Measurements from ENCODE around the gene FKBP5. TPM values are rescaled to one million over a fixed set of nuclear protein-coding genes. Genes with fewer than 3 reads are reported as not detected.

FKBP5 gene
- polyA plus RNA-seq, 1 donor from 2014 or later, result 1.2 TPM

DNA sequence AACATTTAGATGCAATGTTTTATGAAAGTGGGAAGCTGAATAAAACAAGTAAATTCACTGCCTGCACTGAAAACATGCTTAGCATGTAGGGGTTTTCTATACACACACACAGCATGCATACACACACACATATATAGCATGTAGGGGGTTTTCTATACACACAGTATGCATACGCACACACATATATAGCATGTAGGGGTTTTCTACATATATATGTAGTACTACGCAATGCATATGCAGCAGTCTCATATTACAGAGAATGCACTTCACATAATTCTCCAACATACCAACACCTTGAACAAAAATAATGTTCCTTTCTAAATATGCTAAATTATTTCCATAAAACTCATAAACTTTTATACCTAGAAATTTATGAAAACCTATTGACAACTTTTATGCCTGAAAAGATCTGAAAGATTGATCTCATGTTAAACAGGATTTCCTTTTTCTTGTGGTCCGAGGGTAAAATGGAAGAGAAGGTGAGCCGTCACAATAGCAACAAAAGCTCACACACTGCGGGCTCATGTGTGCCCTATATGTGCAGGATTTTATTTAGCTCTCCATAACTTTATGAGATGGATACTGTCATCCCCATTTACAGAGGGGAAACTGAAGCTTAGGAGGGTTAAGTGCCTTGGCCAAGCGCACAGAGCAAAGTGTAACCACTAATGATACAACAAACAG lies 94.1 kb downstream of the FKBP5 start:
- Histone ChIP-seq H3K27me3 (ENCODE audit: insufficient read depth, low read depth, low read length) (no peaks in the 10 kb centered on the region), H3K9me2 (ENCODE audit: insufficient read depth, low read length) (no peaks in the 10 kb centered on the region), H4K20me1 (ENCODE audit: insufficient read depth) (no peaks in the 10 kb centered on the region), H2AFZ (ENCODE audit: low read depth, low read length) (no peak overlapping the region), H3K4me3 (ENCODE audit: low read length) (no peak overlapping the region), H3K79me2 (replicated peaks; ENCODE audit: insufficient read depth, low read length) (no peaks in the 10 kb centered on the region), H3F3A (ENCODE audit: insufficient read depth, low read length, poor library complexity, severe bottlenecking) (no peaks in the 10 kb centered on the region), H3K36me3 (ENCODE audit: insufficient read depth, low read length) (no peaks in the 10 kb centered on the region), H3K27ac (ENCODE audit: low read length) (no peak overlapping the region), H3K4me2 (ENCODE audit: low read length) (no peak overlapping the region), H3K9me3 (ENCODE audit: low read length) (no peaks in the 10 kb centered on the region), H3K9ac (ENCODE audit: low read length) (no peak overlapping the region)
- no peak for TF ChIP-seq POLR2AphosphoS5 (IDR thresholded peaks at IDR 0.05)
- TF ChIP-seq EP300 (conservative IDR thresholded peaks at IDR 0.05; ENCODE audit: poor library complexity, severe bottlenecking), result no peak
- no peak for TF ChIP-seq MXI1 (conservative IDR thresholded peaks at IDR 0.05; ENCODE audit: poor library complexity, severe bottlenecking)
- no peak for TF ChIP-seq EZH2 (IDR thresholded peaks at IDR 0.05; ENCODE audit: borderline replicate concordance, insufficient read depth, low read length, poor library complexity, severe bottlenecking)
- TF ChIP-seq TAF1 (IDR thresholded peaks at IDR 0.05; ENCODE audit: low read depth), result no peak
- TF ChIP-seq, protein P1, sequence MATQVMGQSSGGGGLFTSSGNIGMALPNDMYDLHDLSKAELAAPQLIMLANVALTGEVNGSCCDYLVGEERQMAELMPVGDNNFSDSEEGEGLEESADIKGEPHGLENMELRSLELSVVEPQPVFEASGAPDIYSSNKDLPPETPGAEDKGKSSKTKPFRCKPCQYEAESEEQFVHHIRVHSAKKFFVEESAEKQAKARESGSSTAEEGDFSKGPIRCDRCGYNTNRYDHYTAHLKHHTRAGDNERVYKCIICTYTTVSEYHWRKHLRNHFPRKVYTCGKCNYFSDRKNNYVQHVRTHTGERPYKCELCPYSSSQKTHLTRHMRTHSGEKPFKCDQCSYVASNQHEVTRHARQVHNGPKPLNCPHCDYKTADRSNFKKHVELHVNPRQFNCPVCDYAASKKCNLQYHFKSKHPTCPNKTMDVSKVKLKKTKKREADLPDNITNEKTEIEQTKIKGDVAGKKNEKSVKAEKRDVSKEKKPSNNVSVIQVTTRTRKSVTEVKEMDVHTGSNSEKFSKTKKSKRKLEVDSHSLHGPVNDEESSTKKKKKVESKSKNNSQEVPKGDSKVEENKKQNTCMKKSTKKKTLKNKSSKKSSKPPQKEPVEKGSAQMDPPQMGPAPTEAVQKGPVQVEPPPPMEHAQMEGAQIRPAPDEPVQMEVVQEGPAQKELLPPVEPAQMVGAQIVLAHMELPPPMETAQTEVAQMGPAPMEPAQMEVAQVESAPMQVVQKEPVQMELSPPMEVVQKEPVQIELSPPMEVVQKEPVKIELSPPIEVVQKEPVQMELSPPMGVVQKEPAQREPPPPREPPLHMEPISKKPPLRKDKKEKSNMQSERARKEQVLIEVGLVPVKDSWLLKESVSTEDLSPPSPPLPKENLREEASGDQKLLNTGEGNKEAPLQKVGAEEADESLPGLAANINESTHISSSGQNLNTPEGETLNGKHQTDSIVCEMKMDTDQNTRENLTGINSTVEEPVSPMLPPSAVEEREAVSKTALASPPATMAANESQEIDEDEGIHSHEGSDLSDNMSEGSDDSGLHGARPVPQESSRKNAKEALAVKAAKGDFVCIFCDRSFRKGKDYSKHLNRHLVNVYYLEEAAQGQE (IDR thresholded peaks at IDR 0.05; ENCODE audit: borderline replicate concordance), result no peak
- TF ChIP-seq CTCF (IDR thresholded peaks at IDR 0.05; ENCODE audit: poor library complexity, severe bottlenecking), result no peak
- TF ChIP-seq RAD21 (conservative IDR thresholded peaks at IDR 0.05), result no peak
- no peak for TF ChIP-seq SMC3 (conservative IDR thresholded peaks at IDR 0.05; ENCODE audit: poor library complexity)

GRCh38 chr6:35592178-35592577 lies 96.5 kb downstream of the FKBP5 start:
- H3K4me3 ChIP-seq (ENCODE audit: low read length), result no peak overlapping the region

More at GRCh38 chr6:35592178-35592577, 96.5 kb downstream of the FKBP5 start:
- Histone ChIP-seq H4K20me1 (ENCODE audit: insufficient read depth) (no peaks in the 10 kb centered on the region), H3K9me2 (ENCODE audit: insufficient read depth, low read length) (no peaks in the 10 kb centered on the region), H3K4me2 (ENCODE audit: low read length) (no peak overlapping the region), H3F3A (ENCODE audit: insufficient read depth, low read length, poor library complexity, severe bottlenecking) (no peaks in the 10 kb centered on the region), H3K9me3 (ENCODE audit: low read length) (no peaks in the 10 kb centered on the region), H3K27me3 (ENCODE audit: insufficient read depth, low read depth, low read length) (no peaks in the 10 kb centered on the region), H3K27ac (ENCODE audit: low read length) (no peak overlapping the region), H3K79me2 (replicated peaks; ENCODE audit: insufficient read depth, low read length) (no peaks in the 10 kb centered on the region), H3K36me3 (ENCODE audit: insufficient read depth, low read length) (no peaks in the 10 kb centered on the region), H3K9ac (ENCODE audit: low read length) (no peak overlapping the region), H2AFZ (ENCODE audit: low read depth, low read length) (no peak overlapping the region)
- no peak for TF ChIP-seq RAD21 (conservative IDR thresholded peaks at IDR 0.05)
- TF ChIP-seq CTCF (IDR thresholded peaks at IDR 0.05; ENCODE audit: poor library complexity, severe bottlenecking), result no peak
- TF ChIP-seq TAF1 (IDR thresholded peaks at IDR 0.05; ENCODE audit: low read depth), result no peak
- no peak for TF ChIP-seq POLR2AphosphoS5 (IDR thresholded peaks at IDR 0.05)
- TF ChIP-seq EZH2 (IDR thresholded peaks at IDR 0.05; ENCODE audit: borderline replicate concordance, insufficient read depth, low read length, poor library complexity, severe bottlenecking), result no peak
- TF ChIP-seq SMC3 (conservative IDR thresholded peaks at IDR 0.05; ENCODE audit: poor library complexity), result no peak
- no peak for TF ChIP-seq MXI1 (conservative IDR thresholded peaks at IDR 0.05; ENCODE audit: poor library complexity, severe bottlenecking)
- TF ChIP-seq, protein P1 (IDR thresholded peaks at IDR 0.05; ENCODE audit: borderline replicate concordance), result no peak
- no peak for TF ChIP-seq EP300 (conservative IDR thresholded peaks at IDR 0.05; ENCODE audit: poor library complexity, severe bottlenecking)

Data from neural cell (in vitro differentiated cells).